Right lobe of liver (tissue), 6 donors: ENCODE results near the gene RALB. TPM values are rescaled to one million over a fixed set of nuclear protein-coding genes. Genes with fewer than 3 reads are reported as not detected.

Experiments used
- ATAC-seq, 4 donors: fragments of 200-7000 bp; cut with Tn5 transposase; one replicate each; pipeline ENCODE4 v1.9.1; 2020; ENCODE audit warnings: mild to moderate bottlenecking in 4 of 4, moderate library complexity in 4 of 4
- DNase-seq, 3 donors: peaks; one replicate each; pipeline ENCODE4 v3.0.0-alpha.2; 2020
- H3K27ac ChIP-seq, 3 donors: fragments of 200-600 bp; one replicate each; pipeline ENCODE4 v1.8.0; 2022
- H3K27me3 ChIP-seq, 2 donors: fragments of 200-600 bp; one replicate each; pipeline ENCODE4 v1.8.0; 2022
- H3K36me3 ChIP-seq, 4 donors: fragments of 200-600 bp; sonication (generic) in 1 of 4; one replicate each; pipeline versions ENCODE4 v1.5.1 to v1.8.0; 2017 to 2022; ENCODE audit warnings: control low read depth in 1 of 4
- H3K4me1 ChIP-seq, 4 donors: fragments of 200-600 bp; sonication (generic) in 1 of 4; one replicate each; pipeline versions ENCODE4 v1.5.1 to v1.8.0; 2017 to 2022; ENCODE audit warnings: control low read depth in 1 of 4
- H3K4me3 ChIP-seq, 3 donors: fragments of 200-600 bp; one replicate each; pipeline ENCODE4 v1.8.0; 2022
- H3K9me3 ChIP-seq, 4 donors: fragments of 200-600 bp; sonication (generic) in 1 of 4; one replicate each; pipeline versions ENCODE4 v1.5.1 to v1.8.0; 2017 to 2022; ENCODE audit warnings: control low read depth in 1 of 4
- CTCF ChIP-seq, 4 donors: fragments of 200-600 bp in 3 of 4; fragments of 450-650 bp in 1 of 4; IDR thresholded peaks; one replicate each; pipeline versions ENCODE4 v1.5.1 to v1.8.0; 2016 to 2022; ENCODE audit warnings: antibody characterized with exemption in 4 of 4, mild to moderate bottlenecking in 2 of 4
- POLR2A ChIP-seq: fragments of 450-650 bp; IDR thresholded peaks from one replicate; pipeline ENCODE4 v1.6.1; 2017; ENCODE audit warnings: antibody characterized with exemption, mild to moderate bottlenecking
- WGBS: methylation state at CpG from one replicate; pipeline ENCODE4 v1.1.6; 2018; ENCODE audit warnings: low coverage, low lambda C conversion rate; ENCODE audit not compliant: insufficient coverage; ENCODE audit errors: missing lambda C conversion rate; 5-methylcytosine and 5-hydroxymethylcytosine counted together
- intact Hi-C, 2 donors: fragments of 100-400 bp; cut with DNase I; formaldehyde crosslinking; loops; one replicate each; pipeline versions ENCODE4 v1.11.2 to v1.14.1; 2022
- long read RNA-seq: library from polyadenylated mRNA; unstranded; transcript quantifications from one replicate; pipeline ENCODE4 v2.0.0, GENCODE V29; 2019
- total RNA-seq, 6 experiments: library from RNA; depleted of rRNA in 2 of 6; stranded (reverse); fragments of >200 nt in 2 of 6; fragmentation: NEBNext Ultra II Directional in 3 of 6; extraction: Animal tissue kit (Norgen Biotek cat#: 25700) in 3 of 6; gene quantifications; one replicate each; pipeline versions ENCODE4 v1.1.0 to v1.2.4, GENCODE V29; 2016 to 2023
- donor health status: DM: no; HTN: yes; CAD: no.
- donor health status: DM: no; HTN: no; CAD: no.
- donor health status: DM: no; HTN: no; CAD: no.
- donor health status: DM: no; HTN: yes; CAD: no.
- donor health status: DM: no; HTN: yes; CAD: no.

The RALB gene, protein sequence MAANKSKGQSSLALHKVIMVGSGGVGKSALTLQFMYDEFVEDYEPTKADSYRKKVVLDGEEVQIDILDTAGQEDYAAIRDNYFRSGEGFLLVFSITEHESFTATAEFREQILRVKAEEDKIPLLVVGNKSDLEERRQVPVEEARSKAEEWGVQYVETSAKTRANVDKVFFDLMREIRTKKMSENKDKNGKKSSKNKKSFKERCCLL
- 10 to 100 TPM; 14.5 to 26.8 (median 18.6) TPM for total RNA-seq
- long read RNA-seq, partial matches to known transcripts: 0 of 1 reads
- long read RNA-seq, other reads (novel, unspliced or antisense): 0 of 1 reads

DNA sequence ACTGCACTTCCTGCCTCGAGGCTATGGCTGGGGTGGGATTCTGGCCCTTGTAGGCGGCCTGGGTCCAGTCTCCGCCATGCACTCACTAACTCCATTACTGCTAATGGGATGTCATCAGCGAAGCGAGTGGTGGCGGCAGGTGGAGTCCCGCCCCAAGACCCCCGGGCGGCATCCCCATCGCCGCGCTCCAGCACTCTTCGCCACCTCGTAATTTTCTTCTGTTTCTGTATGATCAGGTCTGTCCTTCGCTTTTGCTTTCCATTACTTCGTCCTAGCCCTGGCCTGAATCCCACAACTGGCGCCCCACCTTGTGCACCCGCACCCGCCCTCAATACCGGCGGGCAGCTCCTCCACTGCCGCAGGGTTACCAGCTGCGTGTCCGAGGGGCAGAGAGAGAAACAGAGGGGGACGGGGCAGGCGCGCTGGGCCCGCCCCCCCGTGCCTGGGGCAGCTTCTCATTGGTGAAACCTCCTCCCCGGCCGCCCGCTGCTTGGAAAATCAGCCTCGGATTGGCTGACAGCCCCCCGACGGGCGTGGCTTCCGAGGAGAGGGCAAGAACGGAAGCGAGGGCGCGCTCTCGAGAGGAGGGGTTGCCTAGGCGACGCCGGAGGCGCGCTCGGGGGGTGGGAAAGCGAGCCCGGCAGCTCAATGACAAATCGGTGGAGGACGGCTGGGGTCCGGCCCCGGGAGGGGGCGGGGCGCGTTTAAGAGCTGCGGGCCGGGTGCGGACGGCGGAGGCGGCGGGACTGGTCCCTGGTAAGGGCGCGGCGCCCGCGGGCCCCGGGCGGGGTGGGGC is at the start of gene RALB:
TSS of gene RALB (plus strand) at position 628 of the 796 bp plus-strand sequence. CDS start 25,813 bp downstream, outside the sequence.
- Histone ChIP-seq H3K27me3 (no peaks in the 10 kb centered on the region), H3K4me3 (peak within 1 kb of the TSS; percentile 75 to 88 (median 76)), H3K4me1 (peaks cover 0 to 4% (median 0%) of the 10 kb centered on the region in 4 donors), H3K27ac (peak within 1 kb of the TSS; percentile 63 to 88 (median 88)), H3K9me3 (no peaks in the 10 kb centered on the region), H3K36me3 (no peaks in the 10 kb centered on the region)
- intact Hi-C loops: no loop called here
- 2% methylated on average over 33 of the region's 71 CpGs for WGBS
- ATAC-seq (peak; percentile 93 to 97 (median 96)), DNase-seq (peak; percentile 100)
- TF ChIP-seq CTCF (IDR thresholded peaks at IDR 0.05) (no peak), POLR2A (peak; percentile 76)

DNA sequence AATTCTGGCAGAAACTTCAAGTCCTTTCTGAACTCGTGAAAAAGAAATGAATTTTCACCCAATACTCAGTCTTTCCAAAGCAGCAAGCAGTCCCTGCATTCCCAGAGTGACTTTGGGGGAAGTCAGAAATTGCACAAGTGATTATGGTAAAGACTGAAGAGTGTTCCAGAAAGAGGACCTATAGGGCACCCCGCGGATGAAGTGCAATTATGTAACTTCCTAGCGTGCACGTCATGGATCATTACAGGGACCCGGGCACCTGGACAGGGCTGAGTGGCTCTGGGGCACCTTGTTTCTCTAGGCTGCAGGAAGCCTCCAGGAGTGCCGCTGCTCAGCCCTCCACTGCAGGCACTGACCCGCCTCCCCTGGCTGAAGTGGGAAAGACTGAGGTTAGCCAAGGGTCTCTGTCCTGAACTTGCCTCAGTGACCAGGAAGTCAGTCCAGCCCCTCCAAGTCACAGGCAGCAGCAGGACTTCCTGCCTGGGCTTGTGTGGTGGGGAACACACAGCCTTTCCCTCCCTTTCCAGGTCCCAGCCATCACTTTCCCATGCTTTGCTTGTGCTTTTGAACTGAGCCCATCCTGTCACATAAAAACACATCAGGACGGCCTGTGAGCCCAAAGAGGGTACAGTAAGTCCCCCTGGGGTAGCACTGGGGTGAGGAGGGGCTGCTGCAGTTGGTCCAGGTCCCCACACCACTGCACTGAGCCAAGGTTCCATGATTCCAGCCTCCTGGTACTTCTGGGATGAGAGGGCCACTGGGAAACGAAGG is 49.2 kb upstream of the RALB start:
- TF ChIP-seq CTCF (IDR thresholded peaks at IDR 0.05) (no peak), POLR2A (no peak)
- Histone ChIP-seq H3K9me3 (peaks cover 0 to 2% (median 0%) of the 10 kb centered on the region in 4 donors), H3K36me3 (no peaks in the 10 kb centered on the region), H3K4me1 (no peaks in the 10 kb centered on the region), H3K27ac (peak overlapping the region in 1 of 3 donors; percentile 18), H3K27me3 (no peaks in the 10 kb centered on the region), H3K4me3 (no peak overlapping the region)
- DNase-seq (peak in 1 of 3 donors; percentile 54), ATAC-seq (peak; percentile 55 to 71 (median 60))
- intact Hi-C loops: no loop called here
- WGBS: 18% methylated on average over 6 of the region's 10 CpGs

DNA sequence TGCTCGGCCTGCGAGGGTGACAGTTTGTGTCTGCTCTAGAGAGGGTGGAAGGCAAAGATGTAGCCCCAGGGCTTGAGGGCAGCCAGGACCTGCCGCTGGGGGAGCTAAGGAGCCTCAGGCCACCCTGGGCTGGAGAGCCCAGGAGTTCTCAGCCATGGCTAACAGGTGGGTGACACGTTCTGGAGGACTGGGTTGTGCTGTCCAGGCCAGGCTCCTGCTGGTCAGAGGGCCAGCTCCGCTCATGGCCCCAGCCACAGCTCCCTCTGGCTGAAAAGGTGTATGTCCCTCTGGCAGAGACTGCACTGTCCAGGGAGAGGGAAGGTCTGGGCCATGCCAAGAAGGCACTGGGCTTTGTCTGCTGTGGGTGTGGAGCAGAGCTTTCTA is 48.6 kb upstream of the RALB start:
- peak; percentile 7 to 24 (median 12) for ATAC-seq
- intact Hi-C loops: no loop called here
- H3K4me3 ChIP-seq: no peak overlapping the region
- H3K27me3 ChIP-seq: no peaks in the 10 kb centered on the region
- 80% methylated on average over 1 of the region's 5 CpGs for WGBS
- no peak for TF ChIP-seq POLR2A
- no peak for TF ChIP-seq CTCF (IDR thresholded peaks at IDR 0.05)
- DNase-seq: no peak
- no peaks in the 10 kb centered on the region for H3K36me3 ChIP-seq
- no peaks in the 10 kb centered on the region for H3K9me3 ChIP-seq
- no peak overlapping the region for H3K27ac ChIP-seq
- no peaks in the 10 kb centered on the region for H3K4me1 ChIP-seq

- H3K27me3 ChIP-seq: no peaks in the 10 kb centered on the region
- peak in 3 of 4 donors; percentile 4 to 34 (median 24) for ATAC-seq
- H3K27ac ChIP-seq: no peak overlapping the region
These were observed 48.2 kb upstream of the RALB start for GRCh38 chr2:120204417-120204816.

More at GRCh38 chr2:120204417-120204816, 48.2 kb upstream of the RALB start:
- TF ChIP-seq CTCF (IDR thresholded peaks at IDR 0.05): no peak
- Histone ChIP-seq H3K4me1 (no peaks in the 10 kb centered on the region), H3K9me3 (no peaks in the 10 kb centered on the region), H3K4me3 (no peak overlapping the region), H3K36me3 (no peaks in the 10 kb centered on the region)
- intact Hi-C loops: no loop called here
- WGBS: 64% methylated on average over 3 of the region's 3 CpGs
- DNase-seq: peak in 1 of 3 donors; percentile 46
